Endometrial microvascular endothelial cells (primary cell): ENCODE measurements around the gene NLRP3. TPM values are rescaled to one million over a fixed set of nuclear protein-coding genes. Genes with fewer than 3 reads are reported as not detected.
"Not testable (repeated sequence)": the region's sequence is repeated elsewhere in the genome, so short reads cannot be mapped to it uniquely, and the experiment has no call there.

Experiments used
- in situ Hi-C: cut with HindIII; loops from 2 replicates; pipeline ENCODE4 v1.10.0; 2017; ENCODE audit warnings: low sequenced_read_pairs, low pct_unique_long_range_greater_than_20kb; ENCODE audit errors: inconsistent ontology term
- total RNA-seq: library from RNA; depleted of rRNA; stranded (reverse); fragments of >200 nt; gene quantifications from one replicate; pipeline ENCODE4 v1.2.3, GENCODE V29; 2015; ENCODE audit errors: inconsistent ontology term

Gene NLRP3
- 4.7 TPM for total RNA-seq

GRCh38 chr1:247415423-247416361, at the start of gene NLRP3:
NLRP3 (plus strand) TSS chr1:247416173; CDS start chr1:247418801, 2,628 bp downstream.
- in situ Hi-C loops: no loop called here

GRCh38 chr1:247366345-247366744, 49.6 kb upstream of the NLRP3 start:
- in situ Hi-C loops: not testable (repeated sequence)

- in situ Hi-C loops: no loop called here
Measured at GRCh38 chr1:247366926-247367645, 48.9 kb upstream of the NLRP3 start.

GRCh38 chr1:247367786-247368422, 48.1 kb upstream of the NLRP3 start:
- in situ Hi-C loops: no loop called here

GRCh38 chr1:247368490-247369145, 47.4 kb upstream of the NLRP3 start:
- in situ Hi-C loops: no loop called here

GRCh38 chr1:247370786-247371732, 44.9 kb upstream of the NLRP3 start:
- in situ Hi-C loops: no loop called here

- in situ Hi-C loops: no loop called here
Measured at GRCh38 chr1:247371801-247372259, 44.1 kb upstream of the NLRP3 start.

GRCh38 chr1:247373721-247374141, 42.2 kb upstream of the NLRP3 start:
- in situ Hi-C loops: no loop called here

- in situ Hi-C loops: not testable (repeated sequence)
Measured at GRCh38 chr1:247374651-247375334, 41.2 kb upstream of the NLRP3 start.

- in situ Hi-C loops: no loop called here
Measured at GRCh38 chr1:247375747-247376146, 40.2 kb upstream of the NLRP3 start.

- in situ Hi-C loops: no loop called here
Measured at GRCh38 chr1:247376659-247377058, 39.3 kb upstream of the NLRP3 start.

- in situ Hi-C loops: not testable (repeated sequence)
Measured at GRCh38 chr1:247377656-247378055, 38.3 kb upstream of the NLRP3 start.

GRCh38 chr1:247378334-247379073, 37.5 kb upstream of the NLRP3 start:
- in situ Hi-C loops: no loop called here

GRCh38 chr1:247385283-247385682, 30.7 kb upstream of the NLRP3 start:
- in situ Hi-C loops: no loop called here

GRCh38 chr1:247386217-247386616, 29.8 kb upstream of the NLRP3 start:
- in situ Hi-C loops: no loop called here

GRCh38 chr1:247386687-247387086, 29.3 kb upstream of the NLRP3 start:
- in situ Hi-C loops: no loop called here

GRCh38 chr1:247387096-247387495, 28.9 kb upstream of the NLRP3 start:
- in situ Hi-C loops: no loop called here
